Stimulated activated CD8-positive, alpha-beta memory T cell treated with anti-CD3 and anti-CD28 coated beads, Interleukin-2, amount 100 ng/mL, for 48 hours (primary cell): ENCODE results near the gene CLN6.
"Not testable (repeated sequence)": the region's sequence is repeated elsewhere in the genome, so short reads cannot be mapped to it uniquely, and the experiment has no call there.

Experiments used
- DNase-seq, 2 donors: peaks; one replicate each; pipeline ENCODE4 v3.0.0-alpha.2; 2020; ENCODE audit warnings: low read depth in 2 of 2

Gene CLN6

GRCh38 chr15:68207176-68207935, 22.2 kb downstream of the CLN6 start:
- DNase-seq = no peak

DNA sequence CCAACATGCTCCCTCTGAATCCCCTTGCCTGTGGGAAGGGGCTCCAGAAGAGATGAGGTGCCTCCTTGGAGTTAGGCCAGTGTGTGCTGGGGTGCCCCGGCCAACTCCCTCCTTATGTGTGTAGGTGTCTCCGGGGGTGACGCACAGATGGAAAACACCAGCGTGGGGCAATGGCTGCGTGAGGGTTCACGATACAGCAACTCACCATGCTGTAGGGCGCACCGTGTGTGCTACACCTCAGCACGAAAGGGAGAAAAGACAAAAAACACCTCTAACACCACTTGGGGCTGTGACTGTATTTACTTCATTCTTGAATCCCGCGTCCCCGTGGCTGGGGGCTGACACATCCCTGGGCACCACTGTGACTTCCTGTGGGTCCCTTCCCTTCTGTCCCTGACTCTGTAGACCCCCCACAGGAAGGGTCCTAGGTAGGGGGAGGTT, 22.8 kb downstream of the CLN6 start:
- no peak for DNase-seq

- no peak for DNase-seq
Observed at GRCh38 chr15:68205954-68206539, 23.5 kb downstream of the CLN6 start.

DNA sequence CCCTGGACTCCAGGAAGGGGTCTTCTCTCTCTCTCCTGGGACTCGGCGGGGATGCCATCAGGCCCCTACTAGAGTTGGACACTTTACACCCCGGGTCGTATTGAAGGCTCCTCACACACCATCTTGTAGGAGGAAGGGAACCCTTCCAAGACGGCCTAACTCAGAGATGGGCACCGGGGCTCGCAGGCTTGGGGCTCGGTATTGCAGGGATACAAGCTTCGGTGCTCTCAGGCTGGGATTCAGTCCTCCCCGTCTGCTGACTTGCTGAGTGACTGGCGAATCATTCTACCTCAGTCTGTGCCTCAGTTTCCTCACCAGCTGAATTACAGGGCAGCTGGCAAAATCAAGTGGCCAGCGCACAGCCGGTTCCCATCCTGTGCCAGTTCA, 24.0 kb downstream of the CLN6 start:
- no peak for DNase-seq

DNA sequence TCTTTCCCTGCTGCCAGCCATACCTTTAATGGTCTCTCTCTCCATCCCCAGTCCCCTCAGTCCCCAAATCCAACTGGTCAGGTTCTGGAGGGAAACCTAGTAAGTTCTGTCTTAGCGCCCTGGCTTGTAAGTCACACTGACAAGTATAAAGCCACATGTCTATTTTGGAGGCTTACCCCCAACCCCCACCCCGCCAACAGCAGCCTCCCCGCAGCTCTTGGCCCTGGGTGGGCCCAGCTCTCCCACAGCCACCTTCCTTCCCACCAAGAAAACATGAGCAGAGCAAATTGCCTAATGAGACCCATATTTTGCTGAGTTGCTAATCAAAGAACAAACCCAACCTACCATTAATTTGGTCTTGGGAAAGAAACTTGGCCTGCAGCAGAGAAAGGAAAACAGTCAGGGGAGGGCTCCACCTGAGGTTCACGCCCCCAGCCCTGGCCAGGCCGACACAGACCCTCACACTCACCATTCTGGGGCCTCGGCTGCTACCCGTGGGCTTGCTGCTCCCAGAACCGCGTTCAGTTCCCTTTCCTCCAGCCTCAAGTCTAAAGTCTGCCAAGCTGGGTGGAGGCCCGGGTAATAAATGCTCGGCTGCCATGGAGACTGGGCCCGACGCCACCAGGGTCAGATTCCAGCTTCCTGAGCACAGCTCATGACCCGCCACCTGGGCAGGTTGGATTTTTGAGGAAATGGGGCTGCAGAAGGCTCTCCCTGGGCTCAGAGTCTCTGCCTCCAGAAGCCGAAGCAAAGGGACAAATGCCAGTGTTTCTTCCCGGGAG, 24.6 kb downstream of the CLN6 start, which contains the start of gene CALML4:
Gene CALML4, minus strand, starts transcription at position 557 of the 782 bp plus-strand sequence. Its CDS starts 85 bp downstream, at position 472.
- DNase-seq = no peak

DNA sequence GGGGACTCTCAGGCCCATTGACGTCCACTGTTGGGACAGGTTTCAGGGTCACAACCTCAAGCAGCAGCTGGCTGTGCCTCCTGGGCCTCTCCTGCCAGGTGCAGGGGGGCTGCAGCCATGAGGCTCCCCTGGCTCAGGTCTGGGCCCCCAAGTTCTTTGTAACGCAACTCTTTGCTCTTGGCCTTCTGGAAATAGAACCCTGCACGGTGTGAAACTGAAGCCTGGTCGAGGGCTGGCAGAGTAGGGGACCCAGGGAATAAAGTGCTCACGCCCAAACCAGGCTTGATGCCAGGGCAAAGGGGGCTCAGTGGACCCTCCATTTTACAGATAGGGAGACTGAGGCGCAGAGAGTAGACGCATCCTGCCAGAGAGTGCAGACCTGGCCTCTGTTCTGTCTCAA, 25.2 kb downstream of the CLN6 start:
- no peak for DNase-seq

DNA sequence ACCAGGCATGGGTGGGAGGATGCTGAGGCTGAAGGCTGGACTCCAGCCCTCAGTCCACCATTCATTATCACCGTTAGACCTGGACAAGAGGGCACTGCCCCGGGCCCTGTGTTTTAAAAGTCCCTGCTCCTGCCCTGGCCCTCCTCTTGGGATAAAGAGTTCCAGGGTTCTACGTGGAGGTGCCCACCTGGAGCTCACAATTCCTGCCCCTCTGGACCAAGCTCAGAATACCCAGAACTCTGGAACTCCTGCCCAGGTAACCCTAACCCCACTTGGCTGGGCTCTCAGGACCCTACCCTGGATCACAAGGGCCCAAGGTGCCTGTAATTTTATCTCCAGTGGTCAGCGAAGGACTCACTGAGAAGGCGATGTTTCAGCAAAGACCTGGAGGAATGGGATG, 25.6 kb downstream of the CLN6 start:
- DNase-seq = no peak

DNA sequence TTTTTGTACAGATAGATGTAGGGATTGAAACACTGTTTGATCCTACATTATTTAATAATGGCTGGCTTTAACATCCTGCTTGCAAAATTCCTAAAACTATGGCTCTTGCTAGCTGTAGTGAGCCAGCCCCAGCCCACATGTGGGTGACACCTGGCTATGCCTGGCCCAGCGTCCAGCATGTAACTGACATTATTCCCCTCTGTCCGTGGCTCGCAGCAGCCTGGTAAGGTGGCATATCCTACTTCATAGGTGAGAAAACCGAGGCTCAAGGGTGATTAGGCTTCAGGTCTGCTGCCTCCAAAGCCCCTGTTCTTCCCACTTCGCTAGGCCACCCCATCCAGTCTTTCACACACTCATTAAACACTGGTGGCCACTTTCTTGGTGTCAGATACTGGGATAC, 26.0 kb downstream of the CLN6 start:
- no peak for DNase-seq

DNA sequence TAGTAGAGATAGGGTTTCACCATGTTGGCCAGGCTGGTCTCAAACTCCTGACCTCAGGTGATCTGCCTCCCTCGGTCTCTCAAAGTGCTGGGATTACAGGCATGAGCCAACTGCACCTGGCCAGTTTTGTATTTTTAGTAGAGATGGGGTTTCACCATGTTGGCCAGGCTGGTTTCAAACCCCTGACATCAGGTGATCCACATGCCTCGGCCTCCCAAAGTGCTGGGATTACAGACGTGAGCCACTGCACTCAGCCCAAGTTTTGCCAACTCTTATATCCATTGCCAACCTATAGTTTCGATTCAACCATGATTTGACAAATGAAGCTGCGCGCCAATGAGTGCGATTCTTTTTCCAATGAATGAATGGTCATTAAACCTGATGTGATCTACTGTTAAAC, 26.5 kb downstream of the CLN6 start:
- DNase-seq = not testable (repeated sequence)

- no peak for DNase-seq
Observed at GRCh38 chr15:68201879-68202261, 27.7 kb downstream of the CLN6 start.

- DNase-seq = no peak
Observed at GRCh38 chr15:68201153-68201878, 28.2 kb downstream of the CLN6 start.

- no peak for DNase-seq
Observed at GRCh38 chr15:68200016-68200861, 29.3 kb downstream of the CLN6 start.

DNA sequence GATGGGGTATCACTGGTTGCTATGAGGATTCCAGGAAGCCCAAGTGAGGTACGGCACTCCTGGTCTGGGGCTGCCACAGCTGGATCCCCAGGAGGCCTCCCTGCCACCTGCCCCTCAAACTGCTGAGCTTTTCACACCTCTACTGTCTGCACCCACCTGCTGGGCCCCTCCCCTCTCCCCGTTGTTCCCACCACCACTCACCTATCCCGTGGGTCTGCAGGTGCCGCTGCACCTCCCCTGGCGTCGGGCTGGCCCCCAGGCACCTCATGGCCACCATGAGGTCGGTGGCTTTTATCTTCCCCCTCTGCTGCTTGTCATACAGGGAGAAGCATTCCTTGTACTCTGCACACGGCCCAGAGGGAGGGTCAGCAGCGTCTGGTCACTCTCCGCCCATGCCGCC, 30.2 kb downstream of the CLN6 start:
- DNase-seq = no peak

DNA sequence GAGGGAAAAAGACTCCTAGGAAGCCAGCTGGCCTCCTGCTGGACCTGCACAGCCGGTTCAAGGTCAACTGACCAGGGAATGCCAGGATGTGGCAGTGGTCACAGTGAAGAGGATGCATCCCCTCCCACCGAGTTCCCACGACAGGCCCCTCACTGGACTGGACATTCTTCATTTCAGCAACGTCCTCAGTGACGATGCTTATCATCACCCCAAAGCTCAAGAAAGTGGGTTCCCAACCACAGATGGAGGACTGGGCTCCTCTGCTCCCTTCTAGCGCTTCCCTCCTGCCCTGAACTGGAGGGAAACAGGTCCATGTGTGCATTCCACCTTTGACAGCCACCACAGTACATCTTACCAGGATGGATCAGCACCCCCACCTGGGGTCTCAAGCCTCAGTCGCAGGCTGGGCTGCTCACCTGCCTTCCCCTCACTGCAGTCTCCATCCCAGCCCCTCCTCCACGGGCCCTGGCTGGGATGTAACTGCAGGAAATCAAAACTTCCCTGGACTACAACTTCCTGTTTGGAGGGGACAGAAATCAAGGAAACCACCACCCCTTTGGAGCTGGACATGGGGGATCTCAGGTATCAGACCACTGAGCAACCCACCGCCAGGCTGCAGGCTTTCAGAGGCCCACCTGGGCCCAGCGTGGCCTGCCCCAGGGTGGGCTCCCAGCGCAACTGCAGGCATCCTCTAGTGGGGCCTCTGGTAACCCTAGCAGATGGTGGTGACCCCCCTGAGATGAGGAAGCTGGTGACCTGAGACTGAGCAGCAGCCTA, 31.7 kb downstream of the CLN6 start:
- DNase-seq = no peak

- no peak for DNase-seq
Observed at GRCh38 chr15:68197170-68197492, 32.4 kb downstream of the CLN6 start.

- no peak for DNase-seq
Observed at GRCh38 chr15:68196445-68197169, 32.9 kb downstream of the CLN6 start.

DNA sequence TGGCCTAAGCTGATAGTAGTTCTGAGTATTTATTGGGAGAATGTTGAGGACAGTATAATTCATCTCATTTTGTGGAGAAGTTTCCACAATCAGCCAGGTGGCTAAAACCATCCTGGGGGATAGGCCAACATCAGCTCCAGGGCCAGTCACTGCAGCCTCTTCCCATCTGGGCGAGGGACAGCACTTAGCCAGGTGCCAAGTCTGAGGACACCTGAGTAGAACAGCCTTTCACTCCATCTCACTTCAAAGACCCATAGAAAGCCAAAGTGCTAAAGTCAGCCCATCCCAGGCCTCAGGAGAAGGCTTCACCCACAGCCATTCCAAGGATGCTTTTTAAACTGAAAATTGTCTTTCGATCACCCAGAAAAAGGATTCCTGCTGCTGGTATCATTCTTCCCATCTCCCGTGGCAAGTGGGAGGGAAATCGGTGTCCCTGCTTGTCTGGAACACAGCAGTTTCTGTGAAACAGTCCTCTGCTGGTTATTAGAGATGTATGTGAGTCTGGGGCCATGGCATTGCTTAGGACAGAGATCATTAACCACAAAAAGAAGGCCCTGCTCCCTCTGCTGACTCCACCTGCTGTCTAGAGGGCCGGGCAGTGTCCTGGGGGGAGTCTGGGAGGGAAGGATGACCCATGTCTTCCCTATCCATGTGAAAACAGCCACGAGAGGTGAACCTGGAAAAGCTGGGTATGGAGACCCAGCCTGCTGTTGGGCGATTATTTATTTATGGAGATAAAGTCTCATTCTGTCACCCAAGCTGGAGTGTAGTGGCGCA, 34.0 kb downstream of the CLN6 start:
- DNase-seq = no peak

DNA sequence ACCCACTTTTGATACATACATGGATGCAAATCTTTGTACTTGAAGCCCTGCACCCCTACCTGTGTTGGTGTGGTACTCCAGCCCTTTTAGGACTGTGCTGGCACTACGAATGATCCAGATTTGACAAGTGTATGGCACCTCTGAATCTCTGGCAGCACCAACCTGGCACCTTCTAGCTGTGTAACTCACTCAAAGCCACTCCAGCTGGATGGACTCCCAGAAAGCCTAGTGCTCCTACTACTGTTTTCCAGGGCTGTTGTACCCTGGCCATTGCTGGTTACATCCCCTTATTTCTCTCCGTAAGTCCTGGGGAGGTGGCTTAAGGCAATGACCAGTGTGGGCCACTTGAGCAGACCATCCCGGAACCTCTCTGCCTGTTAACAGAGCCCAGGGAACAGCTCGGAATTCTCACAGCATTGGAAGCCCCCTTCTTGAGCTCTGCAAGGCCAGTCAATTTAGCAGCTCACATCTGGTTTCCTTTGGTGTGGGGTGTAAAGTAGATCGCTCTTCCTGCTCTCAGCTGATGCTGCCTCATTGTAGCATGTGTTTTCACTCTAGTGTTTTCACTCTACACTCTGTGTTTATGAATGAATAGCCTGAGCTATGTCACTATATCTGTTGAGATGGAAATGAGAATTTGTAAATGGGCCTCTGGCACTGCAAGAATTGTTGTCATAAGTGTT, 36.6 kb downstream of the CLN6 start:
- DNase-seq = no peak
